Measurements from ENCODE around the gene DIAPH2.

The DIAPH2 gene

DNA sequence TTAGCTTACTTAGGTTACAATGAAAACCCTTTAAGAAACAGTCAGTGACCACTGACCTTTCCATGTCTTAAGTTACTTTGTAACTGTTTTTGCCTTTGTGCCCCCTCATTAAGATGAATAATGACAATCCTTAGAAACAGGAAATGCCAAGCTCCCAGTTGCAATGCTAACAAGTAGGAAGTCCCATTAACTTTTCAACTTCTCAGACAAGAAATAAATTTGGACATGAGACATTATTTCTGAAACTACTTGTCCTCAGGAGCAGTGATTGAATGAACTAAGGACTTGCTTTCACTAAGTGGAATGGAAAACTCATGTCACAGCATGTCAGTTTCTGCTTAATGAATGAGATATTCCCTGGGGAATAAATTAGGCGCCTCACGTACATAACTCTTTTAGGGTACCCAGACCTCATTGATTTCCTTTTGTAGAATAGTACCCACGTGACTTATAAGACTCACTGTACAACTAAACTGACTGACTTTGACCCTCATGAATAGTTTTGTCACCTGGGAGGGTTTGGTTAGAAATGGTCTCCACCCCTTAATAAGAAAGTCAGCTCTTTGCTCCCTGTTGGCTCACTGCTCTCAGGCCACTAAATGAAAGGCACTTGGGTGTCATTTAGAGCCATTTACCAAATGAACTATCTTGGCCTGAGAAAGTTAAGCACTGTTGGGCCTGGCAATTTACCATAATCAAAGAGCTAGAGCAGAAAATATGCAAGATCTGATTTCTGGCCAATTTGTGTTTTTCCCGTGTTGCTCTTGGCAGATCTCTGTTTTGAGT lies 582.9 kb downstream of the DIAPH2 start:
- H3K27me3 ChIP-seq, result no peaks in the 10 kb centered on the region
- H3K36me3 ChIP-seq, result no peaks in the 10 kb centered on the region
- intact Hi-C loops (cut with DNase I; ENCODE audit: low total_unique reads), result no loop called here
- no peak overlapping the region for H3K4me3 ChIP-seq
- H3K9me3 ChIP-seq, result no peaks in the 10 kb centered on the region
- no peak for DNase-seq
- H3K27ac ChIP-seq, result no peak overlapping the region
- no peak for TF ChIP-seq CTCF (IDR thresholded peaks at IDR 0.05)
- H3K4me1 ChIP-seq, result peaks cover 0 to 8% (median 0%) of the 10 kb centered on the region in 4 donors

DNA sequence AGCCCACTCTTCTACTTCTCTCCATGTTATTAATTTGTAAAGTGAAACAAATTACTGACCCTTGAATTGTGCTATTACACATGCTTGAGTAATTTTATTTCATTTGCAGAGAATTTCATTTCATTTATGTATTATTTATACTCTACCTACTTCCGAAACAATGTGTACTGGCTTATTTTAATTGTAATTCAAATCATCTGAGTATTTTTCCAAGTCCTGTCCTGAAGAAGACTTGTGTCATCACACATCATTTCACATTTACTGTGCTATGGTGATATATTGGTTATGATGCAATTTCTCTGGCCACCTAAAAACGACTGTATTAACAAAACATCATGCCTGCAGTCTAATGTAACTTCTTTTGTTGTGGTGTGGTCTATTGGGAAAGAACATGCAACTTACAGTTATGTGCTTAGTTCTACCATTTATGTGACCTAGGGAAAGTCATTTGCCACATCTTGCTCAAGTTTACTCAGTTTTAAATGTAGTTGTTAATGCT lies 583.6 kb downstream of the DIAPH2 start:
- H3K27ac ChIP-seq, result no peak overlapping the region
- no peaks in the 10 kb centered on the region for H3K9me3 ChIP-seq
- peaks cover 0 to 8% (median 0%) of the 10 kb centered on the region in 4 donors for H3K4me1 ChIP-seq
- no peaks in the 10 kb centered on the region for H3K27me3 ChIP-seq
- DNase-seq, result no peak
- intact Hi-C loops (cut with DNase I; ENCODE audit: low total_unique reads), result no loop called here
- H3K4me3 ChIP-seq, result no peak overlapping the region
- no peaks in the 10 kb centered on the region for H3K36me3 ChIP-seq
- TF ChIP-seq CTCF (IDR thresholded peaks at IDR 0.05), result no peak

GRCh38 chrX:97284531-97284930 lies 599.9 kb downstream of the DIAPH2 start:
- TF ChIP-seq CTCF (IDR thresholded peaks at IDR 0.05), result no peak
- no peak for DNase-seq
- no peak overlapping the region for H3K27ac ChIP-seq
- no peaks in the 10 kb centered on the region for H3K9me3 ChIP-seq
- no peaks in the 10 kb centered on the region for H3K27me3 ChIP-seq
- intact Hi-C loops (cut with DNase I; ENCODE audit: low total_unique reads), result no loop called here
- H3K36me3 ChIP-seq, result no peaks in the 10 kb centered on the region
- H3K4me1 ChIP-seq, result no peaks in the 10 kb centered on the region
- H3K4me3 ChIP-seq, result no peak overlapping the region

DNA sequence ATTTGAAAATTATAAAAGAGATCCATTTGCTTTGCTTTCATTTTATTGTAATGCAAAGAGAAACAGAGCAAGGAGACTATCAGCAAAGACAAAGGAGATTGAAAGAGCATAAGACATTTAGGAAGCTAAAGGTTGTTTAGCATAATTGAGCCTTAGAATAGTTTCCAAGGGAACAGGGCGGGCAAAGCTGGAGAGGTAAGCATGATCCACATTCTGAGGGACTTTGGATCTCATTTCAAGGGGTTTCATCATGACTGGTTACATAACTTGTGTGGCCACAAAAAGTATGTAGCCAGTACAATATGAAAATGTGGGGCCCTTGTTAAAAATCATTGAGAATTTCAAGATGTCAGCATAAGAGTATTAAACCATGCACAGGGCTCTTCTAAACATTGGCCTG lies 605.6 kb downstream of the DIAPH2 start:
- Histone ChIP-seq H3K9me3 (no peaks in the 10 kb centered on the region), H3K4me3 (no peak overlapping the region), H3K27ac (no peak overlapping the region), H3K4me1 (no peaks in the 10 kb centered on the region), H3K27me3 (no peaks in the 10 kb centered on the region), H3K36me3 (no peaks in the 10 kb centered on the region)
- intact Hi-C loops (cut with DNase I; ENCODE audit: low total_unique reads), result no loop called here
- DNase-seq, result no peak
- no peak for TF ChIP-seq CTCF (IDR thresholded peaks at IDR 0.05)

GRCh38 chrX:97294041-97294440 lies 609.4 kb downstream of the DIAPH2 start:
- intact Hi-C loops (cut with DNase I; ENCODE audit: low total_unique reads), result no loop called here
- Histone ChIP-seq H3K9me3 (no peaks in the 10 kb centered on the region), H3K4me1 (no peaks in the 10 kb centered on the region), H3K27ac (no peak overlapping the region), H3K27me3 (no peaks in the 10 kb centered on the region), H3K36me3 (no peaks in the 10 kb centered on the region), H3K4me3 (no peak overlapping the region)
- TF ChIP-seq CTCF (IDR thresholded peaks at IDR 0.05), result no peak
- DNase-seq, result no peak
